GM12801 (cell line): ENCODE results near the gene HOXA9.

Experiments used
- CTCF ChIP-seq: IDR thresholded peaks from one replicate; pipeline ENCODE4 v1.5.1; 2011; ENCODE audit warnings: control low read depth; ENCODE audit not compliant: insufficient read length; ENCODE audit errors: extremely low read depth

The HOXA9 gene

GRCh38 chr7:27132214-27132613 is 33.1 kb downstream of the HOXA9 start:
- TF ChIP-seq CTCF, result no peak

GRCh38 chr7:27131390-27131819 is 33.9 kb downstream of the HOXA9 start:
- no peak for TF ChIP-seq CTCF

- no peak for TF ChIP-seq CTCF
Observed at GRCh38 chr7:27130540-27131389, 34.6 kb downstream of the HOXA9 start, which contains the start of gene HOXA4. Gene HOXA4 (minus strand): TSS chr7:27130757. CDS start chr7:27130733, 24 bp downstream.

GRCh38 chr7:27129729-27130539 is 35.4 kb downstream of the HOXA9 start:
- no peak for TF ChIP-seq CTCF

GRCh38 chr7:27128776-27129728 is 36.3 kb downstream of the HOXA9 start:
- no peak for TF ChIP-seq CTCF

GRCh38 chr7:27128034-27128433 is 37.3 kb downstream of the HOXA9 start:
- no peak for TF ChIP-seq CTCF
